PC-3 (cell line): ENCODE measurements around the gene BMP7.

Experiments used
- EZH2 ChIP-seq: fragments of 300-600 bp; sonication (generic); IDR thresholded peaks from one replicate; pipeline ENCODE4 v1.6.1; 2017; ENCODE audit warnings: antibody characterized with exemption, mild to moderate bottlenecking, low read length; ENCODE audit not compliant: unreplicated experiment
- EZH2phosphoT487 ChIP-seq: fragments of 300-600 bp; sonication (generic); IDR thresholded peaks from 2 replicates; pipeline ENCODE4 v1.6.1; 2018; ENCODE audit warnings: mild to moderate bottlenecking, antibody characterized with exemption, low read length, borderline replicate concordance
- TF ChIP-seq, protein P1 (sequence below): fragments of 300-600 bp; sonication (generic); conservative IDR thresholded peaks from 2 replicates; pipeline ENCODE4 v1.5.1; 2017; ENCODE audit warnings: antibody characterized with exemption, low read depth, mild to moderate bottlenecking, low read length

DNA sequence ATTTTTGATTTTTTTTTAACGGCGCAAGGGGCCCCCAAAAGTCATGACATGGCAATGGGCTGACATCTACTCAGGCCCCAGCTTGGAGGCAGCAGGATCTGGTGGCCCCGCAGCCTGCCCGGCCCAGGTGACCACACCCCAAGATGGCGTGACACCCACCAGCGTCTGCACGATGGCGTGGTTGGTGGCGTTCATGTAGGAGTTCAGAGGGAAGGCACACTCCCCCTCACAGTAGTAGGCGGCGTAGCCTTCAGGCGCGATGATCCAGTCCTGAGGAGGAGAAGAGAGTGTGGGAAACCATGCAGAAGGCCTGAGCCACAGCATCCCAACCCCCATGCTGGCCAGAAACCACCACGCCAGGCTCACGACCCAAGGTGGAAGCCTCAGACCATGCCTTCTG, 93.4 kb downstream of the BMP7 start:
- TF ChIP-seq, protein P1, sequence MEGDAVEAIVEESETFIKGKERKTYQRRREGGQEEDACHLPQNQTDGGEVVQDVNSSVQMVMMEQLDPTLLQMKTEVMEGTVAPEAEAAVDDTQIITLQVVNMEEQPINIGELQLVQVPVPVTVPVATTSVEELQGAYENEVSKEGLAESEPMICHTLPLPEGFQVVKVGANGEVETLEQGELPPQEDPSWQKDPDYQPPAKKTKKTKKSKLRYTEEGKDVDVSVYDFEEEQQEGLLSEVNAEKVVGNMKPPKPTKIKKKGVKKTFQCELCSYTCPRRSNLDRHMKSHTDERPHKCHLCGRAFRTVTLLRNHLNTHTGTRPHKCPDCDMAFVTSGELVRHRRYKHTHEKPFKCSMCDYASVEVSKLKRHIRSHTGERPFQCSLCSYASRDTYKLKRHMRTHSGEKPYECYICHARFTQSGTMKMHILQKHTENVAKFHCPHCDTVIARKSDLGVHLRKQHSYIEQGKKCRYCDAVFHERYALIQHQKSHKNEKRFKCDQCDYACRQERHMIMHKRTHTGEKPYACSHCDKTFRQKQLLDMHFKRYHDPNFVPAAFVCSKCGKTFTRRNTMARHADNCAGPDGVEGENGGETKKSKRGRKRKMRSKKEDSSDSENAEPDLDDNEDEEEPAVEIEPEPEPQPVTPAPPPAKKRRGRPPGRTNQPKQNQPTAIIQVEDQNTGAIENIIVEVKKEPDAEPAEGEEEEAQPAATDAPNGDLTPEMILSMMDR = no peak
- TF ChIP-seq EZH2phosphoT487 = no peak
- TF ChIP-seq EZH2 = no peak
